ENCODE results near the gene LRP4. TPM values are rescaled to one million over a fixed set of nuclear protein-coding genes. Genes with fewer than 3 reads are reported as not detected.

LRP4 gene
- total RNA-seq, 1 experiment from 2014 or later, result 11.6 TPM

GRCh38 chr11:46967962-46968361 is 49.6 kb upstream of the LRP4 start:
- DNase-seq, result no peak
- Mint-ChIP-seq H3K36me3 (ENCODE audit: insufficient read depth in 1 of 3, low read depth in 3 of 3) (peaks cover 4 to 5% (median 4%) of the 10 kb centered on the region in 3 experiments; a peak in 3 of 7 replicates), H3K4me3 (no peak overlapping the region), H3K27me3 (ENCODE audit: low read depth) (no peaks in the 10 kb centered on the region), H3K9me3 (no peaks in the 10 kb centered on the region), H3K4me1 (no peaks in the 10 kb centered on the region), H3K27ac (no peak overlapping the region)
- no peak overlapping the region for H3K27ac ChIP-seq (ENCODE audit: insufficient read length, low read depth, low read length)
- H2AK5ac ChIP-seq (ENCODE audit: insufficient read length, low read length), result no peak overlapping the region
- no peak overlapping the region for H2BK15ac ChIP-seq (ENCODE audit: low read depth, low read length)
- no peak overlapping the region for H3K18ac ChIP-seq (ENCODE audit: insufficient read length, low read depth, low read length)
- H3K4me2 ChIP-seq (ENCODE audit: insufficient read depth, insufficient read length, low read length), result no peak overlapping the region
- no peak for TF ChIP-seq CTCF (conservative IDR thresholded peaks at IDR 0.05)
- no peaks in the 10 kb centered on the region for H3K23me2 ChIP-seq (ENCODE audit: insufficient read length, low read depth, low read length, poor library complexity, severe bottlenecking)
- H2AFZ ChIP-seq (ENCODE audit: low read length), result no peak overlapping the region
- H2BK120ac ChIP-seq (ENCODE audit: low read depth, low read length, poor library complexity, severe bottlenecking), result no peak overlapping the region
- no peaks in the 10 kb centered on the region for H3K79me2 ChIP-seq (ENCODE audit: insufficient read depth, low read length)
- H3K4ac ChIP-seq (ENCODE audit: low read depth, low read length), result no peak overlapping the region
- H3K9me3 ChIP-seq (ENCODE audit: control insufficient read depth, low read depth, low read length), result no peaks in the 10 kb centered on the region
- H2BK20ac ChIP-seq (ENCODE audit: low read depth, low read length, poor library complexity, severe bottlenecking), result no peak overlapping the region
- H2BK12ac ChIP-seq (ENCODE audit: insufficient read length, low read depth, low read length), result no peak overlapping the region
- H3K79me1 ChIP-seq (ENCODE audit: insufficient read depth, low read depth, low read length, poor library complexity, severe bottlenecking), result no peaks in the 10 kb centered on the region
- H3K23ac ChIP-seq (ENCODE audit: insufficient read length, low read depth, low read length), result no peak overlapping the region
- H4K20me1 ChIP-seq (ENCODE audit: control insufficient read depth, insufficient read depth, insufficient read length), result no peaks in the 10 kb centered on the region
- no peak overlapping the region for H4K8ac ChIP-seq (replicated peaks; ENCODE audit: insufficient read length, low read depth, low read length)
- no peaks in the 10 kb centered on the region for H3K27me3 ChIP-seq (ENCODE audit: insufficient read depth, low read length)
- H3K4me1 ChIP-seq (ENCODE audit: insufficient read depth, low read length), result no peaks in the 10 kb centered on the region
- H3K14ac ChIP-seq (ENCODE audit: insufficient read depth, low read length), result no peak overlapping the region
- H2BK5ac ChIP-seq (ENCODE audit: insufficient read length, low read length), result no peak overlapping the region
- H4K91ac ChIP-seq (ENCODE audit: insufficient read length, low read depth, low read length), result no peak overlapping the region
- H4K5ac ChIP-seq (ENCODE audit: insufficient read length, low read depth, low read length), result no peak overlapping the region
- WGBS (ENCODE audit: extremely low coverage, insufficient read length, low lambda C conversion rate), result no CpG with 5 or more reads among the region's 2 CpGs
- no peak overlapping the region for H3K56ac ChIP-seq (ENCODE audit: insufficient read length, low read depth, low read length)
- no peak overlapping the region for H3K9ac ChIP-seq (ENCODE audit: extremely low read depth, insufficient read length, low read length)
- H3T11ph ChIP-seq (ENCODE audit: low read length), result no peak overlapping the region
